ENCODE data around the gene ATP7B.

- TF ChIP-seq CTCF (IDR thresholded peaks at IDR 0.05) (no peak), POLR2A (IDR thresholded peaks at IDR 0.05) (no peak), POLR2AphosphoS5 (IDR thresholded peaks at IDR 0.05) (no peak)
These were observed 36.8 kb downstream of the ATP7B start for GRCh38 chr13:51974482-51974881.
